ENCODE measurements around the gene HRH1.
A peak's percentile ranks its signal among the peaks of the same experiment; 100 is the strongest.
"Not testable (repeated sequence)": the region's sequence is repeated elsewhere in the genome, so short reads cannot be mapped to it uniquely, and the experiment has no call there.

The HRH1 gene

GRCh38 chr3:11144996-11145395 is 9.3 kb upstream of the HRH1 start:
- DNase-seq: no peak

- no peak for DNase-seq
Observed at GRCh38 chr3:11145888-11146287, 8.4 kb upstream of the HRH1 start.

DNA sequence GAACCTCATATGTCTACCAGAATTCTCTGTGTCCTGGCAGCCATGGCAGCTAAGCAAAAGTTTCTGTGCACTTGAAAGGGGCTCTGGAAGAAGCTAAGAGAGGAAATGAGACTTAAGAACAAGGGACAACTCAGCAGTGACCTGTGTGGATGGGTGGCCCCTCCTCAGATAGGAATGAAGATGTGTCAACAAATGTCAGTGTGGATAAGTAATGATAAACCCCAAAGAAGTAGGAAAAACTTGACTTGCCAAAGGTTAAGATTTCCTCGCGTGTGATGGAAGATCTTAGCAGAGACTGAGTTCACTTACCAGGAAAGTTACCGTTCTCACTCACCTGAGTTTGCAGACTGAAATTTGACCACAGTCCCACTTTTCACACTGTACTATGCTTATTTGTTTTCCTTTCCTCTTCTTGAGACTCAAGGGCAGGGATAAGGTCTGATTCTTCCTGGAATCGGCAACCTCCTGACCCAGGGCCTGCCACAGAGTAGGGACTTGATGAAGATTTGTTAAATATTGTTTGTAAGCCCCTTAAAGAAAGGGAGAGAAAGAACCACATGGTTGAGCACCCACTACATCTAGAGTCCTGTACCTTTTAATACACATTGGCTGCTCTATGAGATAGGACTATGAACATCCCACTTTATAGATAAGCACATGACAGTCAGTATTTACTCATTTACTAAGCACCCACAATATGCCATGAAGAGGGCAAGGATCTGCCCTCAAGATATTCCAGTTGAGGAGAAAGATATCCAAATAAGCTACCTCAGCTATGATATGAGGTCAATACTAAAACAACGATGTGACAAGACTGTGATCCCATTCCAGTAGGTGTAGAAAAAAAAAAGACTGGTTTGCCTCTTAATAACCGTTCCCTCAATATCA is 7.3 kb upstream of the HRH1 start:
- DNase-seq: no peak

- no peak for DNase-seq
Observed at GRCh38 chr3:11150256-11150655, 4.0 kb upstream of the HRH1 start.

DNA sequence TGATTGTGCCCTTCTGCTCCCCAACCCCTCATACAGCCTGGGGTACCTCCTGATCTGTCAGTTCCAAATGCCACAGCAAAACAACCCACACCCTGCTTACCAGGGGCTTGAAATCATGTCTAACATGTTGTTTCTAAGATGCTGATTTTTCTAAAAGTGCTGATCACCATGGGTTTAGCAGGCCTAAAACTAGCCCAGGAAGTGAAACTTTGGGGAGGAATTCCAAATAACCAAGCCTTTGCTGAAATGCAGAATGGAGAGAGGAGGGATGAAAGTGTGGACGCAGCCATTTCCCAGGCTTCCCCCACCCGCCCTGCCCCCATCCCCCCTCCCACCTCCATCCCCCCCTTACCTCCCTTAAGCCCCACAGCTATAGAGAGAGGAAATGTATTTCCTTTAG is 2.0 kb upstream of the HRH1 start:
- DNase-seq: no peak

- no peak for DNase-seq
Observed at GRCh38 chr3:11154953-11155325, 646 bp downstream of the HRH1 start.

GRCh38 chr3:11155341-11156025 is 1.2 kb downstream of the HRH1 start:
- peak; percentile 92 for DNase-seq

- DNase-seq: no peak
Observed at GRCh38 chr3:11156026-11156410, 1.7 kb downstream of the HRH1 start.

- DNase-seq: no peak
Observed at GRCh38 chr3:11157421-11157820, 3.1 kb downstream of the HRH1 start.

DNA sequence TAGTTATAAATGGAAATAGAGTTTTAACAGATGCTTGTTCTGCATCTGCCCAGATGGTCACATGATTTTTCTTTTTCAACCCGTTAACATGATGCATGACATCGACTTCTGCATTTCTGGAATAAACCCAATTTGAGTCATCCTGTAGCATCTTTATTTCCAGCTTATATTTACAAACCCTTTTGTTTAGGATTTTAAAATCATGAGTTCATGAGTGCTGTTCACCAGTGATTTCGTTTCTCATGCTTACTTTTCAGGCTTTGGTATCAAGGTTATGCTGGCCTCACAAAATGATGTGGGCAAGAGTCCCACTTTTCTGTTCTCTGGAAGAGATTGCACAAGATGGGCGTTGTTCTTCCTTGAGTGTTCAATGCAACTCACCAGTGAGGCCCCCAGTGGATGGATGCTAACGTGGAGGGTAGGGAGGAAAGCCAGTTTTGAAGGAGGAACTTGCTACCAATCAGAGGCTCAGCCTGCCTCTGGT is 5.2 kb downstream of the HRH1 start:
- DNase-seq: no peak

GRCh38 chr3:11161666-11162065 is 7.4 kb downstream of the HRH1 start:
- DNase-seq: no peak

DNA sequence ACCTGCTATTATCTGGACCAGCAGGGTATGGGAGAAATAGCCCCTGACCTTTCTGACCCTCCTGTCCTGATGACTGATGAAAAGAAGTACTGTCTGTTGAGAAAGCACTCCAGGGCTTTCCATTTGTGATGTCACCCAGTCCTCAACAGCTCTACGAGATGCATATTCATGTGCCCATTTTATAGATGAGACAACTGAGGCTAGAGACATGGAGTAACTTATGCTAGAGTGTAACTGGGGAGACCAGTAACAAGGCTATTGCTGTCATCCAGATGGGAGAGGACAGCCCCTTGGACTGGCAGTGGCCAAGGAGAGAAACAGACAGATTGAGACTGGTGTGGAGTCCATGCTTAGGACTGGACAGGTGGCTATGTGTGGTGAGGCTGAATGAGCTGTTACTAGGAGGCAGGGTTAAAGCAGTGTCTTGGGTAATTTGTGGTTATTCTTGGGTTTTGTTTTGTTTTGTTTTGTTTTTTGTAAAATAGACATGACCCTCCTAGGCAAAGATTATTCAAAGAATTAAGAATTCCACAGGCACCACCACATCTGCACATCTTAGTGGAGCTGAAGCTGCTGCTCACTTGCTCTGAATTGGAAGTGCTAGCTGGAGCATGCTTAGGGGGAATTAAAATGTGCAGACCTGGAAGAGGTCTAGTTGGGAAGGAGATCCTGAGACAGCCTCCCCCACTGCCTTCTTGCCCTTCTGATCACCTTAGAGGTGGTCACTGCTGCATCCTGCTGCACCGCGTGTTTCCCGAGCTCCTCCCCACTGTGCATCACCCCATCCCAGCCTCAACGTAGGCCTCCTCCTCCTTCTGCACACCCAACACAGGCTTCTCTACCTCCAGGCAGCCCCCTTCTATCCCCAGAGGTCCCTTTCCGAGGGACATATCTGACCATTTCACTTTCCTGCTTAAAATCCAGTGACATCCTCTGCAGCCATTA is 8.4 kb downstream of the HRH1 start:
- DNase-seq: no peak

- DNase-seq: no peak
Observed at GRCh38 chr3:11164607-11165006, 10.3 kb downstream of the HRH1 start.

DNA sequence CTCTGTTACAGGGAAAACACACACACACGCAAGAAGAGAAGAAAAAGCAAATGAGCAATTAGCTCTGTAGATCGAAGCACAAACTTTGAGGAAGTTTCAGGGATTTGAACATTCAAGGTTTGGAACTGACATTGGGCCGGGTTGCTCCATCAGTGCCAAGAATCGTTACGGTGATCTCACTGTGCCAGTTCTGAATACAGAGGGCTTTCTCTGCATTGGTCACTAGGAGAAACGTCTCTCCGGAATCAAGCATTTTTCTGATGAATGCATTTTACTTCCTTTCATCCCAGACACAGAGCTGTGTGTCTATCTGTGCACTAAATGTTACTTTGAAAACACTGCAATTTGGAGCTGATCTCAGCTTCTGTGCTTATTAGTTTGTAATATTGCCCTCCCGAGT is 11.2 kb downstream of the HRH1 start:
- no peak for DNase-seq

DNA sequence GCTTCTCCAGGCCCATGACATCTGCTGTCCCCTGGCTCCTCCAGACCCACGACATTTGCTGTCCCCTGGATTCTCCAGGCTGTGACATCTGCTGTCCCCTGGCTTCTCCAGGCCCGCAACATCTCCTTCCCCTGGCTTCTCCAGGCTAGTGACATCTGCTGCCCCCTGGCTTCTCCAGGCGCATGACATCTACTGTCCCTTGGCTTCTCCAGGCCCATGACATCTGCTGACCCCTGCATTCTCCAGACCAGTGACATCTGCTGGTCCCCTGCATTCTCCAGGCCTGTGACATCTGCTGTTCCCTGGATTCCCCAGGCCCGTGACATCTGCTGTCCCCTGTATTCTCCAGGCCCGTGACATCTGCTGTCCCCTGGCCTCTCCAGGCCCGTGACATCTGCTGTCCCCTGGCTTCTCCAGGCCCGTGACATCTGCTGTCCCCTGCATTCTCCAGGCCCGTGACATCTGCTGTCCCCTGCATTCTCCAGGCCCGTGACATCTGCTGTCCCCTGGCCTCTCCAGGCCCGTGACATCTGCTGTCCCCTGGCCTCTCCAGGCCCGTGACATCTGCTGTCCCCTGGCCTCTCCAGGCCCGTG is 12.6 kb downstream of the HRH1 start:
- DNase-seq: not testable (repeated sequence)

DNA sequence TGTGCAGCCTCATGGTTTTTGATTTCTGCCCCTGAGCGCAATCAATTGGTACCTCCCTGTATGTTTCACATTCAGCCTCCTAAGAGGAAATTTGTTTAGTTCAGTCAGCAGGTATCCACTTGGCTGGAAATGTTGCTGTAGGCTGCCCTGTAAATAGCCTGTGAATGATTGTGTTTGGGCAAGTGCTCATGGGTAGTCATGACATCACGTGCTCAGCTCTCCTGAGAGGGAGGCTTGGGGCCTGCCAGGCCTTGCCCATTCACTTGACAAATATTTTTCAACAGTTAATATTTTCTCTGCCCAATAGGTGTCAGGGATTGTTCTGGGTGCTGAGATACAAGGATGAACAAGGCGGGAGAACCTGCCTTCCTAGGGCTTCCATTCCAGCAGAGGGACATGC is 13.3 kb downstream of the HRH1 start:
- DNase-seq: no peak

DNA sequence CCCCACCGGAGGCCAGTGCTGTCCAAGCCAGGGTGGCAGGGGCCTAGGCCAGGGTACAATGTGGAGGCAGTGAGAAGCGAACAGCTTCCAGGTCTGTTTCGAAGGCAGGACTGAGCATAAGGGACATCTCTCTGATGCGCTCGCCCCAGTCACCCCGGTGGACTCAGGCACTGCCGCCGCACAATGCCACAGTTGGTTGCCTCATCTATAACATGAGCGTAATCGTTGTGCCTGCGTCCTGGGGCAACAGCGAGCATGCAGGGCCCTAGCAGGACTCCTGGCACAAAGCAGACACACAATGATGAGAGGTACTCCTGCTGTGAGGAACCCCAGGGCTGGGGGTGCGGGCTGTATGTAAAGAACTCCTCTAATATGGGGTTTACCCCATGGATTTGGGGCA is 14.1 kb downstream of the HRH1 start:
- no peak for DNase-seq

DNA sequence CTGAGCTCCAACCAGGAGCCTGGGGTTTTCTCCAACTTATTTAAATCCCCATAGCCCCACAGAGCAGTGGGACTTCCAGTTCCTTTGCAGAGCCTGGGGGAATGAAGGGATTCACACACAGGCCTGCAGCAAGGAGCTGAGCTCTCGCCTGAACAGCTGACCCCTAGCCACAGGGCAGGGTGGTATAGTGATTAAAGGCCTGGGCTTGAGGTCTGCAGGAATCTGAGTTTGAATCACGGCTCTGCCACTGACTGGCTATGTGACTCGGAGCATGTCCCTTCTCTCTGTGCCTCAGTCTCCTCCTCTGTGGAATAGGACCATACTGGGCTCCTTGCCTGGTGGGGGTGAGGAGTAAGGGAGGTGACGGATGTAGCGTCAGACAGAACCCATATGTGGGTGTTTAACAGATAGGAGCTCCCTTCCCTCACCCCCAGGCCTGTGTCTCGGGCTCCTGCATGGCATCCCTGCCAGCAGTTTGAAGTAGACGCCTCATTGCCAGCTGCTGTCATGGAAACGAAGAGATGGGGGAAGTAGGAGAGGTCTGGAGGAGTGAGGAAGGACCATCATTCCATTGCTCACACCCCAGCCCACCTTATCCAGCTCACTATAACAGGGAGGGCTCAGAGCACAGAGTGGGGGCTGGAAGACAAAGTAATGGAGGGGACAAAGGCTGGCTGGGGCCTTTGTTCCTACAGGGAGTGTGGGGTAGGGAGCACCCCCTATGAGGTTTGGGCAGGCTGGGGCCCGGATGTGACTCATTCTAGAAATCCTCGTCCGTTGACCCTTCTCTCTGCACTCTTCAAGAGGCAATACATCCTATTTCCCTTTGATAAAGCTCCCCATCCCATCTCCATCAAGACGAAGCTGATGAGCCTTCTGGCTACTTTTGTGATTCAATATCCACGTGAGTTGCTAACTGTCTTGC is 14.8 kb downstream of the HRH1 start:
- DNase-seq: no peak

GRCh38 chr3:11170052-11170770 is 15.9 kb downstream of the HRH1 start:
- DNase-seq: no peak

DNA sequence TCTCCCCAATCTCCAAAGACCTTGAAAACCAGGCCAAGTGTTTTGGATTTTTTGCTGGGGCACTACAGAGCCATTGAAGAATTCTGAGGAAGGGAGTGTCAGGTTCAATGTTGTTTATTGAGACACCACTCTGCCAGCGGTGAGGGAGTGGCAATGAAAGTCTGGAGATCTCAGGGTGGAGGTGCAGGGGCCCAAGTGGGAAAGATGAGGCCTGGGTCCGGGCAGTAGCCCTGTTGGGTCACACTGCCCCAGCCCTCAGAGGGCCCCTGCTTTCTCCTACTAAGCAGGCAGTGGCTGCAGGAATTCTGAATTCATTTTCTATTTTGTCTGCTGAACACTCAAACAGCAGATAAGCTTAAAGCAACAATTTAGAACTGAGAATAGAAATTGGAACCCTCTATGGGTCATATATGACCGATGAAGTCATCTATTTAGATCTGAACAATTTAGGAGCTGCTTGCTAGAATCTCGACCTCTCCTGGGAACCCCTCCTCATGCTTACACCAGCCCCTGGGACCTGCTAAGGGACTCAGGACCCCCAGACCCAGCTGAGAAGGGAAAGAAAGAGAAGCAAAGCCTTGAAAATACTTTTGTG is 17.9 kb downstream of the HRH1 start:
- DNase-seq: no peak
